ENCODE measurements around the gene HP1BP3.

Gene HP1BP3

DNA sequence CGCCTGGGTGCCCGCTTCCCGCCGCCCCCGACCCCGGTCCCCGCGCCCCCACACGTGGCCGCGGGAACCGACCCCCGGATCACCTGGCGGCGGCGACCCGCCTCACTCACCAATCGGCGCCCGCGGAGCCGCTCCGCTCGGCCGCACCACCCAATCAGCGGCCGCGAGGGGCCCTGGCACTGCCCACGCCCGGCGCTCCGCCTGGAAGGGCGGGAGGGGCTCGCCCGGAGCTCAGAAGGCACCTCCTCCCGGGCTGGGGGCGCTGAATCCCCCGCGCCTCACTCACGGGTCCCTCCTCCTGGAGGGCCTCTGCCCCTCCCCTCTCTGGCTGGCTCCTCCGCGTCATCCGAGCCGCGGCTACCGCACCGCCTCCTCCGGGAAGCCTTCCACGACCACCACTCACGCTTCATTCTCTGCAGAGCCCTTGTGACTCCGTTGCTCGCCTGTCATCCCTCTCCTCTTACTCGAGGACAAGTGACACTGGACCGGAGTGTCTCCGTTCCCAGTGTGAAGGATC lies 55.0 kb downstream of the HP1BP3 start:
- DNase-seq (ENCODE audit: low spot score) (peak; percentile 86), ATAC-seq (ENCODE audit: low read depth) (peak; percentile 64)
- Histone ChIP-seq H3K4me3 (ENCODE audit: severe bottlenecking) (peak overlapping the region; percentile 62), H3K27me3 (ENCODE audit: insufficient read depth, poor library complexity, severe bottlenecking) (no peaks in the 10 kb centered on the region), H3K36me3 (ENCODE audit: low read depth) (peaks cover 2% of the 10 kb centered on the region; the same call in 1 of the 2 replicates), H3K27ac (ENCODE audit: poor library complexity, severe bottlenecking) (peak overlapping the region; percentile 95), H3K4me1 (ENCODE audit: insufficient read depth, poor library complexity, severe bottlenecking) (peaks cover 18% of the 10 kb centered on the region), H3K9me3 (ENCODE audit: severe bottlenecking) (no peaks in the 10 kb centered on the region)
- TF ChIP-seq, protein P1, sequence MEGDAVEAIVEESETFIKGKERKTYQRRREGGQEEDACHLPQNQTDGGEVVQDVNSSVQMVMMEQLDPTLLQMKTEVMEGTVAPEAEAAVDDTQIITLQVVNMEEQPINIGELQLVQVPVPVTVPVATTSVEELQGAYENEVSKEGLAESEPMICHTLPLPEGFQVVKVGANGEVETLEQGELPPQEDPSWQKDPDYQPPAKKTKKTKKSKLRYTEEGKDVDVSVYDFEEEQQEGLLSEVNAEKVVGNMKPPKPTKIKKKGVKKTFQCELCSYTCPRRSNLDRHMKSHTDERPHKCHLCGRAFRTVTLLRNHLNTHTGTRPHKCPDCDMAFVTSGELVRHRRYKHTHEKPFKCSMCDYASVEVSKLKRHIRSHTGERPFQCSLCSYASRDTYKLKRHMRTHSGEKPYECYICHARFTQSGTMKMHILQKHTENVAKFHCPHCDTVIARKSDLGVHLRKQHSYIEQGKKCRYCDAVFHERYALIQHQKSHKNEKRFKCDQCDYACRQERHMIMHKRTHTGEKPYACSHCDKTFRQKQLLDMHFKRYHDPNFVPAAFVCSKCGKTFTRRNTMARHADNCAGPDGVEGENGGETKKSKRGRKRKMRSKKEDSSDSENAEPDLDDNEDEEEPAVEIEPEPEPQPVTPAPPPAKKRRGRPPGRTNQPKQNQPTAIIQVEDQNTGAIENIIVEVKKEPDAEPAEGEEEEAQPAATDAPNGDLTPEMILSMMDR (IDR thresholded peaks at IDR 0.05; ENCODE audit: poor library complexity, severe bottlenecking): no peak

DNA sequence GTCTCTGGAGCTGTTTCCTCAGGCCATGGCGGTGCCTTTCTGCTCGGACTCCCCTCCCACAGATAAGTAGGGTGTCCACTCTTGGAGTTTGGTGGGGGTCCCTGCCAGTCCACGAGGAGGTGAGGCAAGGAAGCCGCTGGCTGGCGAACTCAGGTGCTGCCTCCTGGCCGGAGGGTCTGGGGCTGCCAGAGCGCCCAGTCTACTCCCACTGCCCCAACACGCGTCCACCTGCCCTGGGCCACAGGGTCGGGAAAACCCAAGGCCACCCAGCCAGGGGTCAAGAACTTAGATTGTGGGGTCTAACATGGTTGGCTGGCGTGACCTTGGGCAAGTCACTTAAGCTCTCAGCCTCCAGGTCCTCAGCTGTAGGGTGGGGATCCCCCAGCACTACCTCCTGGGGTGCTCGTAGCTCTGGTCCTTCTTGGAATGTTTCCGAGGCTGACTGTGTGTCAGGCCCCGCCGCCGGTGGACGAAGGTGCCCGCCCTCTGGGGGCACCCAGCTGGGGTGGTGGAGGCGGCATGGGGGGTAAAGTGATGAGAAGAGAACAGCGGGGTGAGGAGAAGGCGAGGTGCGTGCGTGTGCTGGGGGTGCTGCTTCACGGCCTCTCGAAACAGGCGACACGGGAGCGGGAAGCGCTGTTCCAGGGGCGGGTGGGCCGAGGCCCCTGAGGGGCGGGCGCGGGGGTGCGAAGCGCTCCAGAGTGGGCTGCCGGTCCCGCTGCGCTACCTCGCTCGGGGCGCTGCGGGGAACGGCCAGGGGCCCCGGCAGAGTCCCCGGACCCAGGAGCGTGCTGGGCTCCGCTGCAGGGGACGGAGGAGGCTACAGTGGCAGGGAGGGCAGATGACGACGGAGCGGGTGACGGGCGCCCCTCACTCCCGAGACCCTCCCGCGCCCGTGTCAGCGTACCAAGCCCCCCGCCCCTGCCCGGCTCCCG lies 55.8 kb downstream of the HP1BP3 start:
- Histone ChIP-seq H3K4me1 (ENCODE audit: insufficient read depth, poor library complexity, severe bottlenecking) (peaks cover 18% of the 10 kb centered on the region), H3K36me3 (ENCODE audit: low read depth) (no peaks in the 10 kb centered on the region), H3K4me3 (ENCODE audit: severe bottlenecking) (peak overlapping the region; percentile 62), H3K9me3 (ENCODE audit: severe bottlenecking) (no peaks in the 10 kb centered on the region), H3K27ac (ENCODE audit: poor library complexity, severe bottlenecking) (peak overlapping the region; percentile 95), H3K27me3 (ENCODE audit: insufficient read depth, poor library complexity, severe bottlenecking) (no peaks in the 10 kb centered on the region)
- no peak for ATAC-seq (ENCODE audit: low read depth)
- TF ChIP-seq, protein P1 (IDR thresholded peaks at IDR 0.05; ENCODE audit: poor library complexity, severe bottlenecking): no peak
- DNase-seq (ENCODE audit: low spot score): no peak

DNA sequence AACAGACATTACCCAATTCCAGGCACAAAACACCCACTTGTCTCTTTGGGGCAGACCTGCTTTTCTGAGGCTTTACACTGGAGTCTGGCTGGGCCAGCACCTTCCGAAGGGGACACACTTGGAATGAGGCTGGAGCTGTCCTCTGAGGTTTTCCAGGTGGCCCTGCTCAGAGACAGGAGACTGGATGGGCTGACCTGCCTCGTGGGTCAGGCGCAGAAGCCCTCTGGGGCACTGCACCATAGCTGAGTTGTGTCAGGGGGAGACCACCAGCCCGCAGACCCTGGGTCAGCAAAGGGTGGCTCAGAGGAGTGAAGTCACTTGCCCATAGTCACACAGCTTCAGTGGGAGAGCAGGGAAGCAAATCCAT lies 56.4 kb downstream of the HP1BP3 start:
- TF ChIP-seq, protein P1 (IDR thresholded peaks at IDR 0.05; ENCODE audit: poor library complexity, severe bottlenecking): no peak
- ATAC-seq (ENCODE audit: low read depth) (no peak), DNase-seq (ENCODE audit: low spot score) (no peak)
- Histone ChIP-seq H3K27ac (ENCODE audit: poor library complexity, severe bottlenecking) (peak overlapping the region; percentile 95), H3K36me3 (ENCODE audit: low read depth) (no peaks in the 10 kb centered on the region), H3K9me3 (ENCODE audit: severe bottlenecking) (no peaks in the 10 kb centered on the region), H3K4me1 (ENCODE audit: insufficient read depth, poor library complexity, severe bottlenecking) (peaks cover 12% of the 10 kb centered on the region), H3K27me3 (ENCODE audit: insufficient read depth, poor library complexity, severe bottlenecking) (no peaks in the 10 kb centered on the region), H3K4me3 (ENCODE audit: severe bottlenecking) (no peak overlapping the region)

DNA sequence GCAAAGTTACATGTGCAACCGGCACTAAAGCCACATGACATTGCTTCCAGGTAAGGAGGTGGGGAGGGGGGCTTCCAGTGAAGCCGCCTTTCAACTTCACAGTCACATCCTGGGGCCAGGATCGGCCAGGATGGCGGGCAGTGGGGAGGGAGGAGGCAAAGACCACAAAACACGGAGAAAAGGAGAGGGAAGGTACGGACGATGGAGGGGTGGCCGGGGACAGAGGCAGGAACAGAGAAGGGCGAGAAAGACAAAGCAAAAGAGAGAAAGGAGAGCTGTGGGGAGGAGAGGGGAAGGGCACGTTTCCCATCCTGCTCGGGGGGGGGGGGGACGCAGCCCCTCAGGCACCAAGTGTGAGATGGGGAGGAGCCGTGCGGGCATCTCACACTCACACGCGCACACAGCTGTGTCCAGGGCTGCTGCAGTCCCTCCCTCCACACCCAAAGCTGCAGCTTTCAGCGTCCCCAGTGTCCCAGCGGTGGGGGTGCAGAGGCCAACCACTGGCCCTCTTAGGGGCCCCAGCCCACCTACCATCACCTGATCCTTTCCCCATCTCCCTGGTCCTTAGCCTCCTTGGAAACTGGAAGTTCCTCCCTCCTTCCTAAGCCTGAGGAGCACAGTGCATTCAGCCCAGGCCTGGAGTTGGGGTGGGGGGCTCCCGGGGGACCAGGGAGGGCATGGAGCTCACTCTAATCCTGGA lies 57.0 kb downstream of the HP1BP3 start:
- TF ChIP-seq, protein P1 (IDR thresholded peaks at IDR 0.05; ENCODE audit: poor library complexity, severe bottlenecking): no peak
- Histone ChIP-seq H3K27ac (ENCODE audit: poor library complexity, severe bottlenecking) (no peak overlapping the region), H3K4me3 (ENCODE audit: severe bottlenecking) (no peak overlapping the region), H3K27me3 (ENCODE audit: insufficient read depth, poor library complexity, severe bottlenecking) (no peaks in the 10 kb centered on the region), H3K9me3 (ENCODE audit: severe bottlenecking) (no peaks in the 10 kb centered on the region), H3K36me3 (ENCODE audit: low read depth) (no peaks in the 10 kb centered on the region), H3K4me1 (ENCODE audit: insufficient read depth, poor library complexity, severe bottlenecking) (peaks cover 9% of the 10 kb centered on the region)
- ATAC-seq (ENCODE audit: low read depth) (no peak), DNase-seq (ENCODE audit: low spot score) (no peak)

Data from RWPE2 (cell line).